Immature natural killer cell (primary cell): ENCODE data around the gene FBLN2. TPM values are rescaled to one million over a fixed set of nuclear protein-coding genes. Genes with fewer than 3 reads are reported as not detected.
A peak's percentile ranks its signal among the peaks of the same experiment; 100 is the strongest.

Source experiments
- DNase-seq, 3 donors: peaks; one replicate each; pipeline ENCODE4 v3.0.0; 2022; ENCODE audit warnings: mixed read lengths in 1 of 3
- H3K27ac Mint-ChIP-seq, 6 donors: one replicate each; pipeline ENCODE4 v1.8.0; 2020; ENCODE audit warnings: mixed read lengths in 6 of 6, mild to moderate bottlenecking in 5 of 6, inconsistent platforms in 4 of 6, moderate library complexity in 3 of 6
- H3K27me3 Mint-ChIP-seq, 3 donors: one replicate each; pipeline ENCODE4 v1.8.0; 2020 to 2021; ENCODE audit warnings: low read depth in 3 of 3, mild to moderate bottlenecking in 3 of 3, mixed read lengths in 3 of 3, moderate library complexity in 3 of 3, inconsistent platforms in 1 of 3
- H3K36me3 Mint-ChIP-seq, 3 donors: one replicate each; pipeline ENCODE4 v1.8.0; 2020; ENCODE audit warnings: mixed read lengths in 3 of 3, inconsistent platforms in 2 of 3, mild to moderate bottlenecking in 2 of 3
- H3K4me1 Mint-ChIP-seq, 2 donors: one replicate each; pipeline ENCODE4 v1.8.0; 2020; ENCODE audit warnings: inconsistent platforms in 2 of 2, mild to moderate bottlenecking in 2 of 2, mixed read lengths in 2 of 2, moderate library complexity in 1 of 2
- H3K4me3 Mint-ChIP-seq, 5 donors: one replicate each; pipeline ENCODE4 v1.8.0; 2020; ENCODE audit warnings: mild to moderate bottlenecking in 5 of 5, mixed read lengths in 5 of 5, inconsistent platforms in 3 of 5, moderate library complexity in 3 of 5
- H3K9me3 Mint-ChIP-seq, 6 donors: one replicate each; pipeline ENCODE4 v1.8.0; 2020; ENCODE audit warnings: mild to moderate bottlenecking in 6 of 6, mixed read lengths in 6 of 6, inconsistent platforms in 4 of 6, moderate library complexity in 3 of 6
- polyA plus RNA-seq, 3 donors: library from polyadenylated mRNA; unstranded; fragments of 300-500 nt; fragmentation: Illumina TruSeq; gene quantifications; one replicate each; pipeline ENCODE4 v1.2.3, GENCODE V29; 2021

The FBLN2 gene
- polyA plus RNA-seq, 3 donors from 2014 or later = 1.8 to 2.5 (median 2.2) TPM

- H3K4me3 Mint-ChIP-seq = no peak overlapping the region
- no peak for DNase-seq
- peaks cover 0 to 2% (median 2%) of the 10 kb centered on the region in 3 donors for H3K27me3 Mint-ChIP-seq
- no peaks in the 10 kb centered on the region for H3K9me3 Mint-ChIP-seq
- no peaks in the 10 kb centered on the region for H3K4me1 Mint-ChIP-seq
- no peaks in the 10 kb centered on the region for H3K36me3 Mint-ChIP-seq
- H3K27ac Mint-ChIP-seq = no peak overlapping the region
Measured at GRCh38 chr3:13574798-13575451, 26.0 kb downstream of the FBLN2 start.

GRCh38 chr3:13575459-13576061, 26.6 kb downstream of the FBLN2 start:
- H3K27ac Mint-ChIP-seq = no peak overlapping the region
- no peaks in the 10 kb centered on the region for H3K9me3 Mint-ChIP-seq
- H3K36me3 Mint-ChIP-seq = no peaks in the 10 kb centered on the region
- H3K4me1 Mint-ChIP-seq = peaks cover 3 to 4% of the 10 kb centered on the region in 2 donors
- H3K27me3 Mint-ChIP-seq = peaks cover 0 to 3% (median 2%) of the 10 kb centered on the region in 3 donors
- no peak overlapping the region for H3K4me3 Mint-ChIP-seq
- no peak for DNase-seq

GRCh38 chr3:13577181-13578121, 28.5 kb downstream of the FBLN2 start:
- Mint-ChIP-seq H3K9me3 (no peaks in the 10 kb centered on the region), H3K36me3 (no peaks in the 10 kb centered on the region), H3K27ac (no peak overlapping the region)

GRCh38 chr3:13578251-13578650, 29.3 kb downstream of the FBLN2 start:
- Mint-ChIP-seq H3K27ac (no peak overlapping the region), H3K4me1 (peaks cover 4 to 6% of the 10 kb centered on the region in 2 donors), H3K36me3 (no peaks in the 10 kb centered on the region), H3K27me3 (peaks cover 0 to 6% (median 2%) of the 10 kb centered on the region in 3 donors), H3K9me3 (no peaks in the 10 kb centered on the region), H3K4me3 (no peak overlapping the region)
- DNase-seq = no peak

More at GRCh38 chr3:13577181-13578121, 28.5 kb downstream of the FBLN2 start:
- Mint-ChIP-seq H3K4me1 (peaks cover 4 to 6% of the 10 kb centered on the region in 2 donors), H3K4me3 (no peak overlapping the region), H3K27me3 (peaks cover 0 to 6% (median 2%) of the 10 kb centered on the region in 3 donors)
- no peak for DNase-seq

- Mint-ChIP-seq H3K4me1 (peaks cover 4 to 6% of the 10 kb centered on the region in 2 donors), H3K27ac (no peak overlapping the region), H3K4me3 (no peak overlapping the region), H3K27me3 (peaks cover 0 to 6% (median 2%) of the 10 kb centered on the region in 3 donors), H3K9me3 (no peaks in the 10 kb centered on the region), H3K36me3 (no peaks in the 10 kb centered on the region)
- no peak for DNase-seq
Measured at GRCh38 chr3:13579063-13579462, 30.1 kb downstream of the FBLN2 start.

- no peaks in the 10 kb centered on the region for H3K36me3 Mint-ChIP-seq
- no peaks in the 10 kb centered on the region for H3K9me3 Mint-ChIP-seq
- peak overlapping the region in 2 of 6 donors; percentile 36 to 61 for H3K27ac Mint-ChIP-seq
- DNase-seq = peak in 1 of 3 donors; percentile 15
- peaks cover 0 to 4% (median 2%) of the 10 kb centered on the region in 3 donors for H3K27me3 Mint-ChIP-seq
- no peak overlapping the region for H3K4me3 Mint-ChIP-seq
- peaks cover 4 to 6% of the 10 kb centered on the region in 2 donors for H3K4me1 Mint-ChIP-seq
Measured at GRCh38 chr3:13580256-13581023, 31.5 kb downstream of the FBLN2 start.

- Mint-ChIP-seq H3K4me1 (peaks cover 4 to 6% of the 10 kb centered on the region in 2 donors), H3K27me3 (peaks cover 0 to 4% (median 0%) of the 10 kb centered on the region in 3 donors), H3K4me3 (no peak overlapping the region), H3K9me3 (no peaks in the 10 kb centered on the region), H3K36me3 (no peaks in the 10 kb centered on the region), H3K27ac (no peak overlapping the region)
- peak in 2 of 3 donors; percentile 15 to 16 for DNase-seq
Measured at GRCh38 chr3:13581485-13582365, 32.8 kb downstream of the FBLN2 start.

GRCh38 chr3:13582366-13583250, 33.7 kb downstream of the FBLN2 start:
- Mint-ChIP-seq H3K9me3 (no peaks in the 10 kb centered on the region), H3K4me1 (peaks cover 4 to 6% of the 10 kb centered on the region in 2 donors), H3K4me3 (no peak overlapping the region), H3K36me3 (no peaks in the 10 kb centered on the region), H3K27ac (peak overlapping the region in 1 of 6 donors; percentile 45), H3K27me3 (peaks cover 0 to 4% (median 0%) of the 10 kb centered on the region in 3 donors)
- DNase-seq = no peak

GRCh38 chr3:13583251-13584180, 34.6 kb downstream of the FBLN2 start:
- H3K27me3 Mint-ChIP-seq = peaks cover 0 to 4% (median 0%) of the 10 kb centered on the region in 3 donors
- no peaks in the 10 kb centered on the region for H3K36me3 Mint-ChIP-seq
- H3K9me3 Mint-ChIP-seq = no peaks in the 10 kb centered on the region
- no peak for DNase-seq
- H3K4me3 Mint-ChIP-seq = no peak overlapping the region
- H3K27ac Mint-ChIP-seq = peak overlapping the region in 1 of 6 donors; percentile 45
- peaks cover 4 to 6% of the 10 kb centered on the region in 2 donors for H3K4me1 Mint-ChIP-seq

GRCh38 chr3:13584427-13584891, 35.5 kb downstream of the FBLN2 start:
- H3K9me3 Mint-ChIP-seq = no peaks in the 10 kb centered on the region
- no peaks in the 10 kb centered on the region for H3K36me3 Mint-ChIP-seq
- no peak overlapping the region for H3K27ac Mint-ChIP-seq
- DNase-seq = no peak
- H3K4me3 Mint-ChIP-seq = no peak overlapping the region
- H3K4me1 Mint-ChIP-seq = peaks cover 4 to 6% of the 10 kb centered on the region in 2 donors
- peaks cover 0 to 4% (median 0%) of the 10 kb centered on the region in 3 donors for H3K27me3 Mint-ChIP-seq

GRCh38 chr3:13584901-13585300, 36.0 kb downstream of the FBLN2 start:
- Mint-ChIP-seq H3K36me3 (no peaks in the 10 kb centered on the region), H3K4me1 (peaks cover 4 to 6% of the 10 kb centered on the region in 2 donors), H3K27ac (no peak overlapping the region), H3K4me3 (no peak overlapping the region), H3K9me3 (no peaks in the 10 kb centered on the region), H3K27me3 (peaks cover 0 to 5% (median 0%) of the 10 kb centered on the region in 3 donors)
- no peak for DNase-seq
